ENCODE results near the gene SLC4A4. TPM values are rescaled to one million over a fixed set of nuclear protein-coding genes. Genes with fewer than 3 reads are reported as not detected.

Gene SLC4A4
- total RNA-seq, 1 experiment from 2014 or later, result 1.1 TPM

DNA sequence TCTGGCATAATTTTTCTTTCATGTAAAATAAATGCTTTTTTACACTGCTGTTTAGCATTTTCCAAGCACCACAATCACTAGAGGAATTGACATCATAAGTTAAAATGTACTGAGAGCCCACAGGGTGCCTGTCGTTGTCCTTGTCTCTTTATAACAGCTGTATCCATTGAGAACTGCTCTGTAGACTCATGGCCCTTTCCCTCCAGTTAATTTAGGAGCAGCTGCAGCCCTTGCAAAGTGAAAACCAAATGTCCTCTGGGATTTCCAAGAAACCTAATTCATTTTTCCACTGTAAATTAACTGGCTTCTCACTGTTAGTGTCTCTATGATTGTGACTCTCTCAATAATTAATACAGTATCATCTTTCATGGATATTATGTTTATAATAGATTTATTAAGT lies 185.9 kb downstream of the SLC4A4 start:
- Mint-ChIP-seq H3K9me3 (no peaks in the 10 kb centered on the region), H3K27ac (no peak overlapping the region), H3K27me3 (ENCODE audit: low read depth) (no peaks in the 10 kb centered on the region), H3K36me3 (no peaks in the 10 kb centered on the region), H3K4me1 (peaks cover 9% of the 10 kb centered on the region), H3K4me3 (no peak overlapping the region)
- ChIA-PET POLR2A (no interaction called here), CTCF (no interaction called here)
- TF ChIP-seq ZNF416 (CRISPR knock-in tag; IDR thresholded peaks at IDR 0.05), result no peak
- TF ChIP-seq TEAD1 (CRISPR knock-in tag; IDR thresholded peaks at IDR 0.05), result no peak
- no peak for TF ChIP-seq ZNF317 (CRISPR knock-in tag; IDR thresholded peaks at IDR 0.05; ENCODE audit: borderline replicate concordance, low read depth)
- no peak for ATAC-seq
- DNase-seq (ENCODE audit: low spot score), result no peak

DNA sequence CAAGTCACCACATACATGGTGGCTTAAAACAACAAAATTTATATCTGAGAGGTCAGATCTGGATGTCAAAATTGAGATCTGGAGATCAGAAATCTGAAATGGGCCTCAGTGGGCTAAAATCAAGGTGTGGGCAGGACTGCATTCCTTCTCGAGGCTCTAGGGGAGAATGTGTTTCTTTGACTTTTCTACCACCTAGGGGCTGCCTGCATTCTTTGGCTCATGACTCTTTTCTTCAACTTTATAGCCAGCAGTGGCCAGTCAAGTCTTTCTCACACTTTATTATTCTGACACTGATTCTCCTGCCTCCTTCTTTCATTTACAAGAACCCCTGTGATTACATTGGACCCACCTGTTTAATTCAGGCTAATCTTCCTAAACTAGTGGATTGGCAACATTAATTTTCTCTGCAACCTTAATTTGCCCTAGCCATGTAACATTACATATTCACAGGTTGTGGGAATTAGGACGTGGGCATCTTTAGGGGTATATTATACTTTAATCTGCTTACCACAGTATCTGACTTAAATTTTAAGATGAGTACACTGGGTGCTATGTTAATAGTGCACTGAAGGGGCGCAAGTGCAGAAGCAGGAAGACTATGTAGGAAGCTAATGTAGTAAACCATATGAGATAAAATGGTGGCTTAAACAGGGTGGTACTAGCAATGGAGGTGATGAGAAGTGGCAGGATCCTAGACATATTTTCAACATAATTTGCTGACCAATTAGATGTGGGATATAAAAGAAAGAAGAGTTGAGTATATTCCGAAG lies 188.0 kb downstream of the SLC4A4 start:
- TF ChIP-seq, protein P1, sequence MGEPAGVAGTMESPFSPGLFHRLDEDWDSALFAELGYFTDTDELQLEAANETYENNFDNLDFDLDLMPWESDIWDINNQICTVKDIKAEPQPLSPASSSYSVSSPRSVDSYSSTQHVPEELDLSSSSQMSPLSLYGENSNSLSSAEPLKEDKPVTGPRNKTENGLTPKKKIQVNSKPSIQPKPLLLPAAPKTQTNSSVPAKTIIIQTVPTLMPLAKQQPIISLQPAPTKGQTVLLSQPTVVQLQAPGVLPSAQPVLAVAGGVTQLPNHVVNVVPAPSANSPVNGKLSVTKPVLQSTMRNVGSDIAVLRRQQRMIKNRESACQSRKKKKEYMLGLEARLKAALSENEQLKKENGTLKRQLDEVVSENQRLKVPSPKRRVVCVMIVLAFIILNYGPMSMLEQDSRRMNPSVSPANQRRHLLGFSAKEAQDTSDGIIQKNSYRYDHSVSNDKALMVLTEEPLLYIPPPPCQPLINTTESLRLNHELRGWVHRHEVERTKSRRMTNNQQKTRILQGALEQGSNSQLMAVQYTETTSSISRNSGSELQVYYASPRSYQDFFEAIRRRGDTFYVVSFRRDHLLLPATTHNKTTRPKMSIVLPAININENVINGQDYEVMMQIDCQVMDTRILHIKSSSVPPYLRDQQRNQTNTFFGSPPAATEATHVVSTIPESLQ (CRISPR knock-in tag; IDR thresholded peaks at IDR 0.05), result no peak
- TF ChIP-seq, protein P2, sequence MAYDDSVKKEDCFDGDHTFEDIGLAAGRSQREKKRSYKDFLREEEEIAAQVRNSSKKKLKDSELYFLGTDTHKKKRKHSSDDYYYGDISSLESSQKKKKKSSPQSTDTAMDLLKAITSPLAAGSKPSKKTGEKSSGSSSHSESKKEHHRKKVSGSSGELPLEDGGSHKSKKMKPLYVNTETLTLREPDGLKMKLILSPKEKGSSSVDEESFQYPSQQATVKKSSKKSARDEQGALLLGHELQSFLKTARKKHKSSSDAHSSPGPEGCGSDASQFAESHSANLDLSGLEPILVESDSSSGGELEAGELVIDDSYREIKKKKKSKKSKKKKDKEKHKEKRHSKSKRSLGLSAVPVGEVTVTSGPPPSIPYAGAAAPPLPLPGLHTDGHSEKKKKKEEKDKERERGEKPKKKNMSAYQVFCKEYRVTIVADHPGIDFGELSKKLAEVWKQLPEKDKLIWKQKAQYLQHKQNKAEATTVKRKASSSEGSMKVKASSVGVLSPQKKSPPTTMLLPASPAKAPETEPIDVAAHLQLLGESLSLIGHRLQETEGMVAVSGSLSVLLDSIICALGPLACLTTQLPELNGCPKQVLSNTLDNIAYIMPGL (CRISPR knock-in tag; IDR thresholded peaks at IDR 0.05), result no peak
- TF ChIP-seq ELF4 (CRISPR knock-in tag; IDR thresholded peaks at IDR 0.05; ENCODE audit: low read depth) (no peak), EMX1 (CRISPR knock-in tag; IDR thresholded peaks at IDR 0.05) (no peak), PRRX2 (CRISPR knock-in tag; IDR thresholded peaks at IDR 0.05) (no peak)
- TF ChIP-seq, protein P3, sequence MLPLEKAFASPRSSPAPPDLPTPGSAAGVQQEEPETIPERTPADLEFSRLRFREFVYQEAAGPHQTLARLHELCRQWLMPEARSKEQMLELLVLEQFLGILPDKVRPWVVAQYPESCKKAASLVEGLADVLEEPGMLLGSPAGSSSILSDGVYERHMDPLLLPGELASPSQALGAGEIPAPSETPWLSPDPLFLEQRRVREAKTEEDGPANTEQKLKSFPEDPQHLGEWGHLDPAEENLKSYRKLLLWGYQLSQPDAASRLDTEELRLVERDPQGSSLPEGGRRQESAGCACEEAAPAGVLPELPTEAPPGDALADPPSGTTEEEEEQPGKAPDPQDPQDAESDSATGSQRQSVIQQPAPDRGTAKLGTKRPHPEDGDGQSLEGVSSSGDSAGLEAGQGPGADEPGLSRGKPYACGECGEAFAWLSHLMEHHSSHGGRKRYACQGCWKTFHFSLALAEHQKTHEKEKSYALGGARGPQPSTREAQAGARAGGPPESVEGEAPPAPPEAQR (CRISPR knock-in tag; IDR thresholded peaks at IDR 0.05), result no peak
- no peaks in the 10 kb centered on the region for H3K36me3 Mint-ChIP-seq
- DNase-seq (ENCODE audit: low spot score) (no peak), ATAC-seq (peak; percentile 96)
- H3K27ac Mint-ChIP-seq, result peak overlapping the region; percentile 57; the same call in 1 of the 2 replicates
- no peak overlapping the region for H3K4me3 Mint-ChIP-seq
- ChIA-PET POLR2A (no interaction called here), CTCF (interaction anchor here (1.0 kb wide), 1 partner anchor 86 kb away, joined by 3 read pairs; no protein-coding TSS in a partner anchor)
- H3K9me3 Mint-ChIP-seq, result no peaks in the 10 kb centered on the region
- peaks cover 9% of the 10 kb centered on the region for H3K4me1 Mint-ChIP-seq
- no peaks in the 10 kb centered on the region for H3K27me3 Mint-ChIP-seq (ENCODE audit: low read depth)

DNA sequence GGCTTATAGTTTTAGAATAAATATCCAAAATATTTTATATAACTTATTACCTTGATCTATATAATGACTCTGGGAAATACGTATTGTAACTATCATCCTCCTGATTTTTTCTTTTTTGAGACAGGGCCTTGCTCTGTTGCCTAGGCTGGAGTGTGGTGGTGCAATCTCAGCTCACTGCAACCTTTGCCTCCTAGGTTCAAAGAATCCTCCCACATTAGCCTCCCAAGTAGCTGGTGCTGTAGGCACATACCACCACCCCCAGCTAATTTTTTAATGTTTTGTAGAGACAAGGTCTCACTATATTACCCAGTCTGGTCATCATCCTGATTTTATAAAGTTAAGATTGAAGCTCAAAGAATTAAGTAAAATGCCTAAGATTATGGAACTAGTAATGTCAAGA lies 193.6 kb downstream of the SLC4A4 start:
- POLR2A ChIA-PET, result no interaction called here
- Mint-ChIP-seq H3K27ac (no peak overlapping the region), H3K27me3 (ENCODE audit: low read depth) (no peaks in the 10 kb centered on the region), H3K36me3 (no peaks in the 10 kb centered on the region), H3K4me1 (no peaks in the 10 kb centered on the region), H3K9me3 (no peaks in the 10 kb centered on the region), H3K4me3 (no peak overlapping the region)
- no peak for TF ChIP-seq FOXJ3 (CRISPR knock-in tag; IDR thresholded peaks at IDR 0.05; ENCODE audit: borderline replicate concordance)
- TF ChIP-seq, protein P4, sequence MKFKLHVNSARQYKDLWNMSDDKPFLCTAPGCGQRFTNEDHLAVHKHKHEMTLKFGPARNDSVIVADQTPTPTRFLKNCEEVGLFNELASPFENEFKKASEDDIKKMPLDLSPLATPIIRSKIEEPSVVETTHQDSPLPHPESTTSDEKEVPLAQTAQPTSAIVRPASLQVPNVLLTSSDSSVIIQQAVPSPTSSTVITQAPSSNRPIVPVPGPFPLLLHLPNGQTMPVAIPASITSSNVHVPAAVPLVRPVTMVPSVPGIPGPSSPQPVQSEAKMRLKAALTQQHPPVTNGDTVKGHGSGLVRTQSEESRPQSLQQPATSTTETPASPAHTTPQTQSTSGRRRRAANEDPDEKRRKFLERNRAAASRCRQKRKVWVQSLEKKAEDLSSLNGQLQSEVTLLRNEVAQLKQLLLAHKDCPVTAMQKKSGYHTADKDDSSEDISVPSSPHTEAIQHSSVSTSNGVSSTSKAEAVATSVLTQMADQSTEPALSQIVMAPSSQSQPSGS (CRISPR knock-in tag; IDR thresholded peaks at IDR 0.05; ENCODE audit: borderline replicate concordance, low read depth), result no peak
- TF ChIP-seq EMX1 (CRISPR knock-in tag; IDR thresholded peaks at IDR 0.05), result no peak
- TF ChIP-seq, protein P5, sequence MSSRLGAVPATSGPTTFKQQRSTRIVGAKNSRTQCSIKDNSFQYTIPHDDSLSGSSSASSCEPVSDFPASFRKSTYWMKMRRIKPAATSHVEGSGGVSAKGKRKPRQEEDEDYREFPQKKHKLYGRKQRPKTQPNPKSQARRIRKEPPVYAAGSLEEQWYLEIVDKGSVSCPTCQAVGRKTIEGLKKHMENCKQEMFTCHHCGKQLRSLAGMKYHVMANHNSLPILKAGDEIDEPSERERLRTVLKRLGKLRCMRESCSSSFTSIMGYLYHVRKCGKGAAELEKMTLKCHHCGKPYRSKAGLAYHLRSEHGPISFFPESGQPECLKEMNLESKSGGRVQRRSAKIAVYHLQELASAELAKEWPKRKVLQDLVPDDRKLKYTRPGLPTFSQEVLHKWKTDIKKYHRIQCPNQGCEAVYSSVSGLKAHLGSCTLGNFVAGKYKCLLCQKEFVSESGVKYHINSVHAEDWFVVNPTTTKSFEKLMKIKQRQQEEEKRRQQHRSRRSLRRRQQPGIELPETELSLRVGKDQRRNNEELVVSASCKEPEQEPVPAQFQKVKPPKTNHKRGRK (CRISPR knock-in tag; IDR thresholded peaks at IDR 0.05; ENCODE audit: borderline replicate concordance), result no peak
- TF ChIP-seq TEAD4 (CRISPR knock-in tag; IDR thresholded peaks at IDR 0.05), result no peak
- TF ChIP-seq ZNF138 (CRISPR knock-in tag; conservative IDR thresholded peaks at IDR 0.05), result no peak
- no peak for TF ChIP-seq NR2C2 (CRISPR knock-in tag; IDR thresholded peaks at IDR 0.05)
- TF ChIP-seq SP1 (CRISPR knock-in tag; conservative IDR thresholded peaks at IDR 0.05), result no peak
- TF ChIP-seq, protein P6, sequence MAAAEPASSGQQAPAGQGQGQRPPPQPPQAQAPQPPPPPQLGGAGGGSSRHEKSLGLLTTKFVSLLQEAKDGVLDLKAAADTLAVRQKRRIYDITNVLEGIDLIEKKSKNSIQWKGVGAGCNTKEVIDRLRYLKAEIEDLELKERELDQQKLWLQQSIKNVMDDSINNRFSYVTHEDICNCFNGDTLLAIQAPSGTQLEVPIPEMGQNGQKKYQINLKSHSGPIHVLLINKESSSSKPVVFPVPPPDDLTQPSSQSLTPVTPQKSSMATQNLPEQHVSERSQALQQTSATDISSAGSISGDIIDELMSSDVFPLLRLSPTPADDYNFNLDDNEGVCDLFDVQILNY (CRISPR knock-in tag; IDR thresholded peaks at IDR 0.05), result no peak
- no peak for TF ChIP-seq ZNF423 (CRISPR knock-in tag; IDR thresholded peaks at IDR 0.05)
- no peak for TF ChIP-seq KAT7 (CRISPR knock-in tag; IDR thresholded peaks at IDR 0.05; ENCODE audit: borderline replicate concordance)
- CTCF ChIA-PET, result no interaction called here
- no peak for ATAC-seq
- DNase-seq (ENCODE audit: low spot score), result no peak
